Muscle layer of duodenum (tissue), 2 donors: ENCODE data around the gene PPP1R18.
A peak's percentile ranks its signal among the peaks of the same experiment; 100 is the strongest.

Experiments
- H3K27ac ChIP-seq: one replicate; pipeline ENCODE4 v1.7.0; 2013; ENCODE audit warnings: mild to moderate bottlenecking, low read length
- H3K27me3 ChIP-seq: one replicate; pipeline ENCODE4 v1.7.0; 2013; ENCODE audit warnings: low read depth, mild to moderate bottlenecking, control low read depth, low read length
- H3K36me3 ChIP-seq, 2 donors: one replicate each; pipeline ENCODE4 v1.7.0; 2013; ENCODE audit warnings: low read length in 2 of 2, control low read depth in 1 of 2, mild to moderate bottlenecking in 1 of 2; ENCODE audit not compliant: insufficient read depth in 2 of 2, control insufficient read depth in 1 of 2
- H3K4me1 ChIP-seq, 2 donors: one replicate each; pipeline ENCODE4 v1.7.0; 2013; ENCODE audit warnings: low read length in 2 of 2, mild to moderate bottlenecking in 2 of 2, control low read depth in 1 of 2, moderate library complexity in 1 of 2; ENCODE audit not compliant: insufficient read depth in 2 of 2, control insufficient read depth in 1 of 2
- H3K4me3 ChIP-seq, 2 donors: one replicate each; pipeline ENCODE4 v1.7.0; 2013; ENCODE audit warnings: low read length in 2 of 2, low read depth in 1 of 2, mild to moderate bottlenecking in 1 of 2
- H3K9me3 ChIP-seq, 2 donors: one replicate each; pipeline ENCODE4 v1.7.0; 2013; ENCODE audit warnings: low read length in 2 of 2, control low read depth in 1 of 2, mild to moderate bottlenecking in 1 of 2; ENCODE audit not compliant: control insufficient read depth in 1 of 2
- donor health status: healthy.

The PPP1R18 gene

GRCh38 chr6:30717129-30717844, 30.8 kb upstream of the PPP1R18 start, which contains the start of gene MDC1:
MDC1 (minus strand) TSS chr6:30717281; CDS start chr6:30715175, 2,106 bp downstream.
- H3K27me3 ChIP-seq = no peaks in the 10 kb centered on the region
- peak within 1 kb of the TSS; percentile 78 for H3K27ac ChIP-seq
- peaks cover 11 to 28% of the 10 kb centered on the region in 2 donors for H3K4me1 ChIP-seq
- no peaks in the 10 kb centered on the region for H3K9me3 ChIP-seq
- H3K36me3 ChIP-seq = peaks cover 23 to 29% of the 10 kb centered on the region in 2 donors
- H3K4me3 ChIP-seq = peak within 1 kb of the TSS; percentile 57 to 76

GRCh38 chr6:30716879-30717128, 30.4 kb upstream of the PPP1R18 start:
- H3K27me3 ChIP-seq = no peaks in the 10 kb centered on the region
- H3K27ac ChIP-seq = peak overlapping the region; percentile 78
- peak overlapping the region; percentile 57 to 76 for H3K4me3 ChIP-seq
- peaks cover 27 to 34% of the 10 kb centered on the region in 2 donors for H3K36me3 ChIP-seq
- no peaks in the 10 kb centered on the region for H3K9me3 ChIP-seq
- peaks cover 11 to 23% of the 10 kb centered on the region in 2 donors for H3K4me1 ChIP-seq

GRCh38 chr6:30714263-30714662, 27.8 kb upstream of the PPP1R18 start:
- no peaks in the 10 kb centered on the region for H3K9me3 ChIP-seq
- H3K4me1 ChIP-seq = peaks cover 6 to 15% of the 10 kb centered on the region in 2 donors
- H3K27me3 ChIP-seq = no peaks in the 10 kb centered on the region
- peaks cover 35 to 55% of the 10 kb centered on the region in 2 donors for H3K36me3 ChIP-seq
- no peak overlapping the region for H3K4me3 ChIP-seq
- no peak overlapping the region for H3K27ac ChIP-seq

- H3K27ac ChIP-seq = no peak overlapping the region
- peaks cover 4 to 6% of the 10 kb centered on the region in 2 donors for H3K4me1 ChIP-seq
- H3K36me3 ChIP-seq = peaks cover 43 to 65% of the 10 kb centered on the region in 2 donors
- H3K27me3 ChIP-seq = no peaks in the 10 kb centered on the region
- H3K4me3 ChIP-seq = no peak overlapping the region
- no peaks in the 10 kb centered on the region for H3K9me3 ChIP-seq
Measured at GRCh38 chr6:30712441-30712945, 26.0 kb upstream of the PPP1R18 start.

GRCh38 chr6:30711758-30712380, 25.4 kb upstream of the PPP1R18 start:
- H3K27ac ChIP-seq = no peak overlapping the region
- H3K4me1 ChIP-seq = peaks cover 4 to 6% of the 10 kb centered on the region in 2 donors
- H3K27me3 ChIP-seq = no peaks in the 10 kb centered on the region
- no peaks in the 10 kb centered on the region for H3K9me3 ChIP-seq
- H3K4me3 ChIP-seq = no peak overlapping the region
- H3K36me3 ChIP-seq = peaks cover 43 to 70% of the 10 kb centered on the region in 2 donors

GRCh38 chr6:30709101-30709868, 22.8 kb upstream of the PPP1R18 start:
- Histone ChIP-seq H3K27ac (no peak overlapping the region), H3K4me3 (no peak overlapping the region), H3K36me3 (peaks cover 38 to 72% of the 10 kb centered on the region in 2 donors), H3K27me3 (no peaks in the 10 kb centered on the region), H3K4me1 (no peaks in the 10 kb centered on the region), H3K9me3 (no peaks in the 10 kb centered on the region)

GRCh38 chr6:30707281-30707850, 20.9 kb upstream of the PPP1R18 start:
- no peak overlapping the region for H3K27ac ChIP-seq
- peaks cover 32 to 70% of the 10 kb centered on the region in 2 donors for H3K36me3 ChIP-seq
- no peaks in the 10 kb centered on the region for H3K4me1 ChIP-seq
- no peak overlapping the region for H3K4me3 ChIP-seq
- no peaks in the 10 kb centered on the region for H3K9me3 ChIP-seq
- no peaks in the 10 kb centered on the region for H3K27me3 ChIP-seq

- Histone ChIP-seq H3K27ac (no peak overlapping the region), H3K4me1 (no peaks in the 10 kb centered on the region), H3K36me3 (peaks cover 20 to 55% of the 10 kb centered on the region in 2 donors), H3K4me3 (no peak overlapping the region), H3K9me3 (no peaks in the 10 kb centered on the region), H3K27me3 (no peaks in the 10 kb centered on the region)
Measured at GRCh38 chr6:30705620-30706019, 19.2 kb upstream of the PPP1R18 start.

GRCh38 chr6:30703821-30704220, 17.4 kb upstream of the PPP1R18 start:
- Histone ChIP-seq H3K4me1 (no peaks in the 10 kb centered on the region), H3K27me3 (no peaks in the 10 kb centered on the region), H3K27ac (no peak overlapping the region), H3K36me3 (peaks cover 20 to 43% of the 10 kb centered on the region in 2 donors), H3K9me3 (no peaks in the 10 kb centered on the region), H3K4me3 (no peak overlapping the region)

GRCh38 chr6:30703011-30703410, 16.6 kb upstream of the PPP1R18 start:
- Histone ChIP-seq H3K4me3 (no peak overlapping the region), H3K27me3 (no peaks in the 10 kb centered on the region), H3K4me1 (no peaks in the 10 kb centered on the region), H3K27ac (no peak overlapping the region), H3K9me3 (no peaks in the 10 kb centered on the region), H3K36me3 (peaks cover 17 to 40% of the 10 kb centered on the region in 2 donors)

- no peaks in the 10 kb centered on the region for H3K4me1 ChIP-seq
- no peaks in the 10 kb centered on the region for H3K27me3 ChIP-seq
- no peak overlapping the region for H3K27ac ChIP-seq
- peaks cover 11 to 25% of the 10 kb centered on the region in 2 donors for H3K36me3 ChIP-seq
- H3K4me3 ChIP-seq = no peak overlapping the region
- H3K9me3 ChIP-seq = no peaks in the 10 kb centered on the region
Measured at GRCh38 chr6:30700340-30700739, 13.9 kb upstream of the PPP1R18 start.
